Measurements from ENCODE around the gene C1QL3.

Gene C1QL3

DNA sequence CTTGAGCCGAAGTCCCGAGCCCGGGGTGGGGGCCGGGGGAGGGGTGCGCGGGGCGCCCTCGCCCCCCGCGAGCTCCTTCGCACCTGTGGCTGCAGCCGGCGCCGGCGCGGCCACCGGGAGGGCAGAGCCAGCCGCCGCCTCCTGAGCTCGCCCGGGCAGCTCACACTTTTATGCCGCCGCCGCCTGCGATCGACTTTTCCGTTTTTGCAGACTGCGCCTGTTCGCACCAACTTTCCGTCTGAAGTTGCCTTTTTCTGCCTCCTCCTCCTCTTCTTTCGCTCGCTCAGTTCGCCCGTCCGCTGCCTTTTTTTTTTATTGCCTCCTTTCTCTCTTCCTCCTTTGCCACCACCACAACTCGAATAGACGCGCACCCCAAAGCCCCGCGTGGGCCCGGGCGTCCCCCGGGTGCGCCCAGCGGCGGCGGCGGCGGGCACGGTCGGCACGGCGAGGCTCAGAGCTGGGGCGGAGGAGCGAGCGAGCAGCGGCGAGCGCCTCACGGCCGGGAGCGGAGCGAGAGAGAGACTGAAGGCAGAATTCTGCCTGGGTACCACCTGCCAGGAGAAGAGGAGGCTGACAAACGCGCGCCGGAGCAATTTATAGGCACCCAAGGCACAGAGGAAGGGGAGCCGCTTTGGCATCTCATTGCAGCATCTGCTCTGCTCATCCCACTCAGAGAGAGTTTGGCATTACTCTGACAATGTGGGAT is at the start of gene C1QL3:
Gene C1QL3, minus strand, starts transcription at position 569 of the 706 bp plus-strand sequence. CDS start 814 bp downstream, outside the sequence.
- no peak for DNase-seq (ENCODE audit: low spot score)

DNA sequence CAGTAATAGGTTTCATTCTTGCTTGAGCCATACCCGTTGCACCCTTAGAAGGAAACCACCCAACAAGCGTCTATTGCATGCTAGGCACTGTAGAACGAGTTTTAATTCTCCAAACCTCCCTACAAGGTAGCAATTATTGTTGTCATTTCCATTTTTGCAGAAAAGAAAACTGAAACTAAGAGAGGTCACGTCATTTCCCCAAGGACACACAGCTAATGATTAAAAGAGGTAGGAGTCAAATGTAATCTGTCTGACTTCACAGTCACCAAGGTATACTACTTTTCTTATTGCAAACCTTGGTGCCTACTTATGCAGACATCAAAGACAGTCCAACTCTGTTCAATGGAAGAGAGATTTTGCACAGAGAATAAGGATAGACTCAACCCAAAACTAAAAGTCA is 49.1 kb upstream of the C1QL3 start:
- DNase-seq (ENCODE audit: low spot score) = no peak

DNA sequence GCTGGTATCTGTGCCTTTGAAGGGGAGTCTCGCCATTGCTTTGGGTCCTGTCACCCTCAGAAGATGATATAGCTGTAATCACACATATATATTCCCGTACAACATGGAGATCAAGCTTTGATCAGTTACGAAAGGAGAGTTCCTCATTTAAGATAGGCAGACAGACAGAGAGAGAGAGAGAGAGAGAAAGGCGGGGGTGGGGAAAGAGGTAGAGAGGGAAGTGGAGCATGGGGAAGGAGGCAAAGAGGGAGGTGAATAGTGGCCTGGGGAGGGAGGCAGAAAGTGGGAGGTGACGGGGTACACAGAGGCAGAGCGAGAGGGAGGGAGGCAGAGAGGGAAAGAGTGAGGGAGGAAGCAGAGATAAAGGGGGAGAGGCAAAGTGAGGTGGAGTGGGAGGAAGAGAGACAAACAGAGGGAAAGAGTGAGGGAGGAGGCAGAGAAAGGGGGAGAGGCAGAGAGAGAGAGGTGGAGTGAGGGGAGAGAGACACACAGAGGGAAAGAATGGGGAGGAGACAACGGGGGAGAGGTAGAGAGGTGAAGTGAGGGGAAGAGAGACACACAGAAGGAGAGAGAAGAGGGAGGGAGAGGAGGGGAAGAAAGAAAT is 44.6 kb upstream of the C1QL3 start:
- DNase-seq (ENCODE audit: low spot score) = no peak

DNA sequence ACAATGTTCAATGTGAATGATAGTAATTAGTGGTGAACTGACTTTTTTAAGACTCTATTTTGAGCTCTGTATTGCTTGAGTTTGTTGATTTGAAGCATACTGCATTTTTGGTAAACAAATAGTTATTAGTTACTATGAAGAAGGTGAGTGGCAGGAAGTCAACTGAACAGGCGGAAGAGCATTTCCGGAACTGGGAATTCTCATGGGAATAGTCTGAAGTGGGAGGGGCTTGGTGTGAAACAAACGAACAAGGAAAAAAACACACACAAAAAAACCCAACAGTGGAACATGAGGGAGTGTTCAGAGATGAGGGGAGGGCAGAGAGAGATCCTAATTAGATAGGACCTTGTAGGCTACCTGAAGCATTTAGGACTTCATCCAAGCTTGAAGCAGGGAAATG is 43.9 kb upstream of the C1QL3 start:
- no peak for DNase-seq (ENCODE audit: low spot score)

DNA sequence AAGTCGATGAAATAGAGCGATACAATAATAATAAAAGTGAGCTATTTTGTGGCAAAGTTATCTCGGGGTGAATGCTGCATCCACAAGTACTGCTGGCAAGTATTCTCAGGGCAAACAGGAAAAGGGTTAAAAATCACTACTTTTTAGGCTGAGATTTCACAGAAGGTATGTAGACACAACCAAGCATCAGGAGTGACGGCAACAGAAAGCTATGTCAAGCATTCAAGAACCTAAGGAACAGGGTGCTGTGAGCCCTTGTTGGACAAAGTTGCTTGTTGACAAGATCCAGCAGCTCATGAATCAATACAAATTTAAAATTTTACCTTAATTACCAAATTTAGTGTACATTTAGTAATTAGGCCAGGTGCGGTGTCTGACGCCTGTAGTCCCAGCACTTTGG is 41.2 kb upstream of the C1QL3 start:
- DNase-seq (ENCODE audit: low spot score) = no peak

DNA sequence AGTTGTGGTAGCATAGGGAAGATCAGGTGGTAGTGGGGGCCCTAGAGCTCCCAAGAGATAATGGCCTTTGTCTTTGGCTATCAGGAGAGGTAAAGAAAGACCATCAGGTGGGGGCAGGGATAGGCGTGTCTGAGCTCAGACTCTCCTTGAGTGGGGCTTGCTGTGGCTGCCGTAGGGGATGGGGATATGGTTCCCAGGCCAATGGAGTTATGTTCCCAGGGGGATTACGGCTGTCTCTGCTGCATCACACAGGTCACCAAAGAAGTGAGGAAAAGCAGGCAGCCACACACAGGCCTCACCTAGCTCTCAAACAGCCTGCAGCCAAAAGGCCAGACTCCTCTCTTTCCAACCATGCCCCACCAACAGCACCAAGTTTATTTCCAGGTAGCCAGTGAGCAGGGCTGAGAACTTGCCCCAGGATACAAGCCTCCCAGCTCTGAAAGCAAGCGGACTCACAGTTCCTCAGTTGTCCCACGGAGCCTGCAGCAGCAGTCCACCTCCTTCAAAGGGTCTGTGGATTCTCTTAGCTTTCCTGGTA is 37.6 kb upstream of the C1QL3 start:
- no peak for DNase-seq (ENCODE audit: low spot score)

DNA sequence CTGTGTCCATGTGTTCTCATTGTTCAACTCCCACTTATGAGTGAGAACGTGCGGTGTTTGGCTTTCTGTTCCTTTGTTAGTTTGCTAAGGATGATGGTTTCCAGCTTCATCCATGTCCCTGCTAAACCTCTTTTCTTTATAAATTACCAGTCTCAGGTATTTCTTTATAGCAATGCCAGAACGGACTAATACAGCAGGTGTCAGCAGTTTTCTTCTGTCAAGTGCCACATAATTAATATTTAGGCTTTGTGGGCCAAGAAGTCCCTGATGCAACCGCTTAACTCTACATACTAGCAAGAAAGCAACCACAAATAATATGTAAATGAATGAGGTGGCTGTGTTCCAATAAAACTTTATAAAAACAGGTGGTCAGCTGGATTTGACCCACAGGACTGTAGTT is 26.3 kb upstream of the C1QL3 start:
- DNase-seq (ENCODE audit: low spot score) = no peak

DNA sequence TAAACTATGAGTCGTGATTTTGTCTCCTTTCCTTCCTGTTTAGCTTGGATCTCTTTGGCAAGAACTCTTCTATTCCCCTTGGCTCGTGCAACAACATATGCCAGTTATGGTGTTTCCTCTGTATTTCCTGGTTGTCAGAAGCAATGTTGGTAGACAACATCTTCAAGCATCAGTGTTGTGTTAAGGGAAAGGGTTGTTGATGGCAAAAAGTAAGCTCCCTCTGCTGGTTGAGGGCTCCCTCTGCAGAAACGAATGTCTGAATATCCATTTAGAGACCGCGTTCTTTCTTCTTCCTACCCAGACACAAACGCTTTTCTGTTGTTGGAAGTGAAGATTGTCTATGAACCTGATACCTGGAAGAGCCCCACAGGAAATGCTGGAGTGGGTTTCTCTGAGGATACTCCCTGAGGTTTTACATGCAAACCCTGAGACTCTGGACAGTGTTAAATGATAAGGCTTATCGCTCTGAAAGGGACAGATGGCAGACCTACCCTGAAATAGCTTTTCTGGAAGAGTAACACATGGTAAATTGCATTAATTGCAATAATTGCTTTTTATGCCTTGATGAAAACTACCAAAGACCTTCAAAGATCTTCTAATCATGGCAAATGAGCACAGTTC is 23.5 kb upstream of the C1QL3 start:
- peak; percentile 35 for DNase-seq (ENCODE audit: low spot score)

DNA sequence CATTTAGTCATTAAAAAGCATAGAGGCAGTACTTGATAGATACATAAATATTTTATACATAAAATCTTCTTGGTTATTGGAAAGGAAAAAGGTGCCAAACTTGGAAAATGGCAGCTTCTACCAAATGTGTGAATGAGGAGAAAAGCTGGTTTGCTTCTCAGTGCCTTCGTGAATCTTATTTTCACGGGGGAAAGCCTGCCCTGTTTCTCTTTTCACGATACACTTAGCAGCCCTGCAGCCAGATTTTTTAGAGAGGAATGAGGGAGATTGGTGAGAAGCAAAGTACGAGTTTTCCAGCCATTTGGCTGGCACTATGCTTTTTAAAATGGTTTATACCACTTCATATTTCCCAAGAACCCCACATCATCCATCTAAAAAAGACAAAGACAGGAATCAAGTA is 22.9 kb upstream of the C1QL3 start:
- no peak for DNase-seq (ENCODE audit: low spot score)

DNA sequence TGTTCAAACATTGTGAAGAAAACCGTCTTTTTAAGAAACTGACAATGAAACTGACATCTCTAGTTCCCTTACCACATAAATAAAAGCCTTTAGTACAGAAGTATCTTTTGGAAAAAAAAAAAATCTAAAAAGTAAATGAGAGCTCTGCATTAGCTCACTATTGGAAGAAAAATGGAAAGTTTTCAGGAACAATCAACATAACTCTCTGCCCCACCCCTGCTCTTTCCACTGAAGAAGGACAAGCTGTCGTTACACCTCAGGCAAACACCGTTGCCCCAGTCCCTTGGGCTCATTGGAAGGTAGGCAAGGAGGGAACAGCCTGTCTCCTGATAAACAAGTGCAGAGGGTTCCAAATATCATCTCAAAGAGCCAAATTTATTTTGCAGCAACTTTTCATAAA is 22.4 kb upstream of the C1QL3 start:
- no peak for DNase-seq (ENCODE audit: low spot score)

DNA sequence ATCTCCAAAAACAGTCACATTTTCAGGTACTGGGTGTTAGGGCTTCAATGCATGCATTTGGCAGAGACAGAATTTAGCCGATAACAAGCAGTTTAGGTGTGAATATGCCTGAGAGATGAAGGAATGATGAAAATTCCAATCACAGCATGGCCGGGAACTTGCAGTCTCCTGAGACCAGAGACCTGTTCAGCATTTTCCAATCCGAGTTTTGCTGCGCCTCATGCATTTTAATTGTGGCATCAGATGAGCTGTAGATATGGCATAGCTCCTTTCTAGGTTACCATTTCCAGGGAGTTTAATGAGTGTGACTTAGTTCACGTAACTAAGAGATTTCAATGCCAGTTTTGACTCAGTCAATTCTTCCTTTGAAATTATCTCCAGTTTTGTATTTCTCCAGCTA is 14.5 kb upstream of the C1QL3 start:
- no peak for DNase-seq (ENCODE audit: low spot score)

DNA sequence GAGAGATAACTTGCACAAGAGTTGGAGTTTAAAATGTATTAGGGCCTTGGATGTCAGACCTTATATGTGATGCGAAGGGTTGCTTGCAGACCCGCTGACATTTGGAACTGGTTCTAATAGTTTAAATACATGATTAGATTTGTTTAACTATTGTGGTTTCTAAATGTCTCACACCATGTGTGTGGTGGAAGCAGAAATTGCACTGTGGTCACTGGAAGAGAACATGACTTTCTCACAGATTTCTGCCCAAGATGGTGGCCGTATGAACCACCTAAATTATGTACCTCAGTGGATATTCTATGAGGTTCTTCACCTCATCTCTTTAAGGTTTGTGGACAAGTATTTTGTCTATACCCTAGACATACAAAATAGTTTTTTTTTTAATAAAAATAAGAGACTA is 8.2 kb upstream of the C1QL3 start:
- DNase-seq (ENCODE audit: low spot score) = no peak

DNA sequence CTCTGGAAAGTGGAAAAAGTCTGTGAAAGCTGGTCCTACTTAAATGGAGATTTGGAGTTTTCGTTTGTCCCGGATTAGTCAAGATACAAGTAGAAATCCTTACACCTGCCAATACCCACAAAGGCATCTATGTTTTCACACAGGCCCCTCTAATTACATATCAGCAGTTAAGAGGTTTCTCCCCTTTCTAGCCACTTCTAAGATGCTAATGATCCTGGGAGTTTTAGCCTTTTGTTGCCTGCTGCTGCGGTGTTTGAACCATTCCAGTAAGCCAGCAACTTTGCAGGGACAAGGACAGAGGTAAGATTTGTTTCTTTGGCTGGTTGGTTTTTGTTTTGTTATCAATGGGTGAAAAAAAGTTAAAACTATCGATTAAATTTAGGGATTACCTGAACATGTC is 5.8 kb upstream of the C1QL3 start:
- DNase-seq (ENCODE audit: low spot score) = no peak

DNA sequence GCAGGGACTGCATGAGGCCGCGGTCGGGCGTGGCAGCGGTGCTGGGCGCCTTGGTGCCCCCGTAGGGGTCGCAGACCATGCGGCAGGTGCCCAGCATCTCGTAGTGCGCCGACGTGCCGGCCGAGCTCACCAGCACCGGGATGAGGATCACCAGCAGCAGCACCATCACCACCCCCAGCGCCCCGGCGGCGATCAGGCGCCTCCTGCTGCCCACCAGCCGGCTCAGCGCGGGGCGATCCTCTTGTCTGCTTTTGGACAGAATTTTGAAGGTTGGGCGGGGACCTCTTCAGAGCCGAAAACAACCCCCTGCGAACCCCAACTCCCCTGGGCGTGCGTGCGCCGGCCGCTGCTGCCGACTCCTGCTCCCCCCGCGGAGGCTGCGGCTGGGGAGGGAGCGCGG is 779 bp downstream of the C1QL3 start:
- no peak for DNase-seq (ENCODE audit: low spot score)

DNA sequence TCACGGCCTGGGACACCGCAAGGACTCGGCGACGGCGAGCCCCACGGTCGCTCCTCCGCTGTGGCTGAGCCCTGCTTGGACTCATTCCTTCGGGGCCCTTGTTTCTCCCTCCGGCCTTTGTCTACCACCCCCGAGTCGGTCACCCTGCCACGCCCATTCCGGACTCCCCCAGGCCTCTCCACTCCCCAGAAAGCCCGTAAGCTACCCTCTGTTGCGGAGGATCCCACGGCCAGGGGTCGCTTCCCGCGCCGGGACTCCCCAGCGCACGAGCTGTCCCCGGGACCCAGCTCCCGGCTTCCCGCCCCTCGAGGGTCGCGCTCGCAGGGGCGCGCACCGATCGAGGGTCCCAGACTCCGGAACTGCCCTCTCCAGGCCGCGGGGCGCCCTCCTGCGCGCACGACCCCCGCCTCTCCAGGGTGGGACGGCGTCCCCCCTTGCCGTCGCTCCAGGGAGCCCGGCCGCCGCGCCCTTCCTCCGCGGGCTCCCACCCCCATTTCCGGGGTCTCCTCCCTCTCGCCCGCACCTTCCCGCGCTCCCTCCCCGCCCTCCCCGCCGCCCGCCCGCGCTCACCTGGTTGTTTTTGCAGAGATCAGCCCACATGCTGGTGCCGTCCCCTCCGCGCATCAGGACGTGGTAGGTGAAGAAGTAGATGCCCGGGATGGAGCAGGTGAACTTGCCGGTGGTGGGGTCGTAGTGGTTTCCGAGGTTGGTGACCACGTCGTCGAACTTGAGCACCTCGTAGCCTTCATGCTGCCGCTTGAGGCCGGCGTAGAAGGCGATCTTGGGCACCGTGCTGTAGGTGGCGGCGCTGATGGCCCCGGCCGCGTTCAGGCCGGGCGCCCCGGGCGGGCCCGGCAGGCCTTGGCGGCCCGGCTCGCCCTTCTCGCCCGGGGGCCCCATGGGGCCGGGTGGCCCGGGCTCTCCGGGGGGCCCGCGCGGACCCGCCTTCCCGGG is 1.5 kb downstream of the C1QL3 start:
- DNase-seq (ENCODE audit: low spot score) = no peak

DNA sequence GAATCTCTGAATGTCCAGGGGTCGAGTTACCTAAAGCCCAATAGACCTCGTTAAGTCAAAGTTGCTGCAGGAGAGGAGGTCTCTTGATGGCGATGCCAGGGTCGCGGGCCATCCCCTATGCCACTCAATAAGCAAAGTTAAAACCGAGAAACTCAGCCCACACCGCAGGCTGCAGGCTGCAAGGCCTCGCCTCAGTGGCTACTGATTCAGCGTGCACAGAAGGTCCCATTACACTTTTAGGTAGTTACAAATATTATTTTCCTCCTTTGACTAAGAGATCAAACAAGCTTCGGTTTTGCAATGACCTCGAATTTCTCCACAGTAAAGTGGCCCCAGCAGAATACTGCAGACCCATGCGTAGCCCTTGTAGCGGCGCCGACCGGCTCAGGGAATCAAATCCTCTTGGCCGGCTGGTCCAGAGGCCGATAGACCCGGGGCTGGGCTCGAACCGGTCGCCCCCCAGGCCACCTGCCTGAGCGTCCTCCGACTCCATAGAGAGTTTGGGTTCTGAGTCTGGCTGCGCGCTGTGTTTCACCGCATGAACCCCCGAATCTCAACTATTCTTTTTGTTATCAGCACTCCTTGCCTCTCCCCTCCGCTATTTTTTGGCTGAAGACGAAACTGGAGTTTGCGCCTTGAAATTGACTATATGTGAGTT is 2.3 kb downstream of the C1QL3 start:
- DNase-seq (ENCODE audit: low spot score) = no peak

DNA sequence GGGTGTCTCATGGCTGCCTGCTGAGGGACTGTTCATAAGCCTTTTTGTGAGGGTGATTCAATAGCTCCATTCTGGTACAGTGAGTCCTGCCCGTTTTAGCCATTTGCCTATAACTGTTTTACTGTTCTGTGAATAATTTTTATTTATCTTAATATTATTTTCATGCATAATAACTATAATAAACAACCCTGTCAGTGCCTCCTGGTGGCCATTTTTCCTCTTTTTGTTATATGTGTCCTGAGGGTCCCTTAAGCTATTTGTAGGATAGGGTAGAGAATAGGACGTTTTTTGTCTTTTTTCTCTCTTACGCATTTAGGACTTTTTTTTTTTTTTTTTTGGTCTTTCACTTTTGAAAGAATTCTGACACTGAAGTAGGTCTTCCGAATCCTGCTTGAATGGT is 2.9 kb downstream of the C1QL3 start:
- no peak for DNase-seq (ENCODE audit: low spot score)

DNA sequence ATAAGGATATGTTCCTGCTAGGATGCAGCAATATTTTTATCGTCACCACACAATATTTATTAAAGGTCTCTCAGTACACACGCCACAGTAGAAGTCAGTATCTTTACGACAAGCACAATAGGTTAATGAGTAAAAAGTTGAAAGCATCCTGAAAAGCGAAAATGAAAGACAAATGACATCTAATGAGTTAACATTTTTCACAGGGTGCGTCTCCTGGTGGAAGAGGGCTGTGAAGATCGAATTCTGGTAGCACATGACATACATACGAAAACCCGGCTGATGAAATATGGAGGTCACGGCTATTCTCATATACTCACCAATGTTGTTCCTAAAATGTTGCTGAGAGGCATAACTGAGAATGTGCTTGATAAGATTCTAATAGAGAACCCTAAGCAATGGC is 10.8 kb downstream of the C1QL3 start:
- no peak for DNase-seq (ENCODE audit: low spot score)

DNA sequence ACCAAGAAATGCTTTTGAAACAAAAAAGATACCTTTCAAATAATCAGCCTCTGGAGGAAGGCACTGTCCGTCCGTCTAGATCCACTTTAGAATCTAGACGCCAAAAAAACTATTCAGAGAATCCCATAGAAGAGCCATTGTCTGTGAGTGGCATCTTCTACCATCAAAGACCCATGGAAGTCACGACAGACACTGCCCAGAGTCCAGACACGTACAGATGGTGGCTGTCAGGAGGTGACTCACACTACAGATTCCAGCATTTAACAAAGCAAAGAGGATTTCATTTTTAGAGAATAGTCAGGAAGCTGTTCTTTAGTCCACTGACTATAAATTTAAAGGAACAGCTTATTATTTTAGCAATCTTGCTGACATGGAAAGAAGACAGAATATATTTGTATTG is 11.7 kb downstream of the C1QL3 start:
- no peak for DNase-seq (ENCODE audit: low spot score)

DNA sequence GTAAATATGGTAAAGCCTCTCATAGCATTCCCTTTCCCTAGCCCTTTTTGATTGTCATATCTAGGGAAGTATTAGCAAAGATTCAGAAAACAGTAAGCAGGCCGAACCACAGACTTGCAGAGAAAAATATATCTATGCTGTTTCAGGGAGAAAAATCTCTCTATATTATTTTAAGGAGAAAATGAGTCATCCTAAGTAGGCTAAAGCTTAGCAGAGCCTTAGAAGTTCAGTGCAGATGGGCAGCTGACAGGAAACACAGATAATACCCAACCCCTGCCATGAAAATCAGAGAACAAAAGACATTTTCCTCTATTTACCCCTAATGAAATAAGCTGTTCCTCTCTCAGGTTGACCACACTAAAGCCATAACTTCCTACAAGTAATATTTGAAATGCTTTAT is 16.5 kb downstream of the C1QL3 start:
- no peak for DNase-seq (ENCODE audit: low spot score)

DNA sequence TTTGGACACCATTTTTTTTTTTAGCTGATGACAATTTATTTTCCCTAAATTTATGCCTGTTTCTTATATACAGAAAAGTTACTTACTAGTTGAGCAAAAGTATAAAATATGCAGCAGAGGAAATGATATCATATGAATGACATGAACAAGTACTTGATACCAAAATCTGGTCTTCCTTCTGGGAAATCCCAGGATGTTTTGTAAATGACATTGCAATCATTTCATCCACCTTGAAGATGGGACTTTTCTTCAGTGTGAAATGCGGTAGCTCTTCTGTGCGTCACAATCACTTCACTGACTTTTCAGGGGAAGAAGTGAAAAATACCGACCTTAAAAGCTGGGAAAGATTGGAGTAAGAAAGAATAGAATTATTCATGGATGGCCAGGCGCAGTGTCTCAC is 23.8 kb downstream of the C1QL3 start:
- DNase-seq (ENCODE audit: low spot score) = no peak

All from pons (tissue), 1 donor.